ENCODE measurements around the gene PLPP2. TPM values are rescaled to one million over a fixed set of nuclear protein-coding genes. Genes with fewer than 3 reads are reported as not detected.
"Not testable (repeated sequence)": the region's sequence is repeated elsewhere in the genome, so short reads cannot be mapped to it uniquely, and the experiment has no call there.

PLPP2 gene
- total and polyA plus RNA-seq, 2 experiments from 2014 or later = 0.21 TPM; not detected in 1

DNA sequence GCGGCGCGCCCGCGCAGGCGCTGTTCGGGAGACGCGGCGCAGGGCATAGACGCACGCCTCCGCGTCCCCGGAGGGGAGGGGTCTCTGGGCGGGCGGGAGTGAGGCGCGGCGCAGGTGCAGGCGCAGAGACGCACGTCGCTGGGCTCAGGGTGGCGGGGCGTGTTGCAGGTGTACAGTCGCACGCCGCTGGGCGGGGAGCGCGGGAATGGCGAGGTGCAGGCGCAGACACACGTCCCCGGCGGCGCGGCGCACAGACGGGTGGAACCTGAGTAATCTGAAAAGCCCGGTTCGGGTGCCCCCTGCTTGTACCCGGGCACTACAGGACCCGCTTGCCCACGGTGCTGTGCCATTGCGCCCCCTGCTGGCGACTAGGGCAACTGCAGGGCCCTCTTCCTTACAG, 44.7 kb downstream of the PLPP2 start:
- Histone ChIP-seq H3K4me3 (no peak overlapping the region), H3K27ac (no peak overlapping the region), H3K27me3 (no peaks in the 10 kb centered on the region), H3K4me1 (ENCODE audit: low read depth) (no peaks in the 10 kb centered on the region), H3K36me3 (no peaks in the 10 kb centered on the region), H3K9me3 (ENCODE audit: low read depth) (no peaks in the 10 kb centered on the region)
- DNase-seq (ENCODE audit: low read depth in 1 of 2, low spot score in 1 of 2) = no peak
- TF ChIP-seq, protein P1, sequence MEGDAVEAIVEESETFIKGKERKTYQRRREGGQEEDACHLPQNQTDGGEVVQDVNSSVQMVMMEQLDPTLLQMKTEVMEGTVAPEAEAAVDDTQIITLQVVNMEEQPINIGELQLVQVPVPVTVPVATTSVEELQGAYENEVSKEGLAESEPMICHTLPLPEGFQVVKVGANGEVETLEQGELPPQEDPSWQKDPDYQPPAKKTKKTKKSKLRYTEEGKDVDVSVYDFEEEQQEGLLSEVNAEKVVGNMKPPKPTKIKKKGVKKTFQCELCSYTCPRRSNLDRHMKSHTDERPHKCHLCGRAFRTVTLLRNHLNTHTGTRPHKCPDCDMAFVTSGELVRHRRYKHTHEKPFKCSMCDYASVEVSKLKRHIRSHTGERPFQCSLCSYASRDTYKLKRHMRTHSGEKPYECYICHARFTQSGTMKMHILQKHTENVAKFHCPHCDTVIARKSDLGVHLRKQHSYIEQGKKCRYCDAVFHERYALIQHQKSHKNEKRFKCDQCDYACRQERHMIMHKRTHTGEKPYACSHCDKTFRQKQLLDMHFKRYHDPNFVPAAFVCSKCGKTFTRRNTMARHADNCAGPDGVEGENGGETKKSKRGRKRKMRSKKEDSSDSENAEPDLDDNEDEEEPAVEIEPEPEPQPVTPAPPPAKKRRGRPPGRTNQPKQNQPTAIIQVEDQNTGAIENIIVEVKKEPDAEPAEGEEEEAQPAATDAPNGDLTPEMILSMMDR (IDR thresholded peaks at IDR 0.05; ENCODE audit: low read depth, low read length) = no peak

DNA sequence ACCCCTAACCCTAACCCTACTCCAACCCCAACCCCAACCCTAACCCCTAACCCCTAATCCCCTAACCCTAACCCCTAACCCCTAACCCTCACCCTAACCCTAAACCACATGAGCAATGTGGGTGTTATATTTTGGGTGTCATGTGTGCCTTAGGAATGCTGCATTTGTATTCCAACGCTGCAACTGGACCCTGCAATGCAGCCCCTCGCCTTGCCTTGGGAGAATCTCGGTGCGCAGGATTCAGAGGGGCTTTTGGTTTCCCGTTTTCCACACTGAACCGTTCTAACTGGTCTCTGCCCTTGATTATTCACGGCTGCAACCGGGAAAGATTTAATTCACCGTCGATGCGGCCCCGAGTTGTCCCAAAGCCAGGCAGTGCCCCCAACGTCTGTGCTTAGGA, 45.3 kb downstream of the PLPP2 start:
- not testable (repeated sequence) for H3K27me3 ChIP-seq; H3K4me3 ChIP-seq; H3K27ac ChIP-seq; H3K36me3 ChIP-seq; H3K9me3 ChIP-seq (ENCODE audit: low read depth); DNase-seq (ENCODE audit: low read depth in 1 of 2, low spot score in 1 of 2); H3K4me1 ChIP-seq (ENCODE audit: low read depth)

DNA sequence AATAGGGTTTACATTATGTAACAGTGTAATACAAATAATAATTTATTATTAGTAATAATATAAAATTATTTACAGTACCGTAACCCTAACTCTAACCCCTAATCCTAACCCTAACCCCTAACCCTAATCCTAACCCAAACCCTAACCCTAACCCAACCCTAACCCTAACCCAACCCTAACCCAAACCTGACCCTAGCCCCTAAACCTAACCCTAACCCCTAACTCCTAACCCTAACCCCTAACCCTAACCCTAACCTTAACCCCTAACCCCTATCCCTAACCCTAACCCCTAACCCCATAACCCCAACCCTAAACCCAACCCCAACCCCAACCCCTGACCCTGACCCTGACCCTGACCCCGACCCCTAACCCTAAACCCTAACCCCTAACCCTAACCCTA, 45.7 kb downstream of the PLPP2 start:
- H3K27me3 ChIP-seq = no peaks in the 10 kb centered on the region
- no peak for DNase-seq (ENCODE audit: low read depth in 1 of 2, low spot score in 1 of 2)
- TF ChIP-seq, protein P1 (IDR thresholded peaks at IDR 0.05; ENCODE audit: low read depth, low read length) = no peak
- no peak overlapping the region for H3K27ac ChIP-seq
- no peaks in the 10 kb centered on the region for H3K36me3 ChIP-seq
- no peaks in the 10 kb centered on the region for H3K9me3 ChIP-seq (ENCODE audit: low read depth)
- H3K4me1 ChIP-seq (ENCODE audit: low read depth) = no peaks in the 10 kb centered on the region
- H3K4me3 ChIP-seq = no peak overlapping the region

Other genes with a start within 250 kb of the PLPP2 start
- not detected in 2 replicates for gene OR4F17, start 184.3 kb downstream of the PLPP2 start, total RNA-seq
- 0.30 TPM in 1 of 2 replicates, not detected in the other for gene OR4F17, start 184.3 kb downstream of the PLPP2 start, polyA plus RNA-seq
- 28.8 and 32.7 TPM in 2 replicates for gene MIER2, start 53.4 kb upstream of the PLPP2 start, total RNA-seq
- 47.8 and 52.9 TPM in 2 replicates for gene MIER2, start 53.4 kb upstream of the PLPP2 start, polyA plus RNA-seq
- 4.1 and 5.4 TPM in 2 replicates for gene C2CD4C, start 117.7 kb upstream of the PLPP2 start, total RNA-seq
- gene C2CD4C, start 117.7 kb upstream of the PLPP2 start, polyA plus RNA-seq = 3.0 and 3.4 TPM in 2 replicates
- gene SHC2, start 169.6 kb upstream of the PLPP2 start, total RNA-seq = 33.6 and 56.9 TPM in 2 replicates
- gene SHC2, start 169.6 kb upstream of the PLPP2 start, polyA plus RNA-seq = 39.9 and 54.6 TPM in 2 replicates
- gene MADCAM1, start 205.1 kb upstream of the PLPP2 start, total RNA-seq = 0.70 and 2.2 TPM in 2 replicates
- gene MADCAM1, start 205.1 kb upstream of the PLPP2 start, polyA plus RNA-seq = 2.5 and 3.4 TPM in 2 replicates
- 67.1 and 71.1 TPM in 2 replicates for gene TPGS1, start 216.1 kb upstream of the PLPP2 start, total RNA-seq
- 55.8 and 56.2 TPM in 2 replicates for gene TPGS1, start 216.1 kb upstream of the PLPP2 start, polyA plus RNA-seq
- 205 and 247 TPM in 2 replicates for gene CDC34, start 240.4 kb upstream of the PLPP2 start, total RNA-seq
- gene CDC34, start 240.4 kb upstream of the PLPP2 start, polyA plus RNA-seq = 205 and 207 TPM in 2 replicates

All from cardiac muscle cell (in vitro differentiated cells and primary cell).